DOHH2 (cell line): ENCODE results near the gene NFIX.

ENCODE experiments used
- H3F3A ChIP-seq: fragments of 200-600 bp; sonication (generic), shearing (Covaris generic); 2 replicates; pipeline ENCODE4 v1.6.0; 2016; ENCODE audit warnings: antibody characterized with exemption, mild to moderate bottlenecking; ENCODE audit not compliant: control insufficient read depth, insufficient read depth
- H3K27ac ChIP-seq: fragments of 200-600 bp; sonication (generic); 2 replicates; pipeline ENCODE4 v1.5.1; 2014; ENCODE audit warnings: low read depth, mild to moderate bottlenecking, low read length, moderate library complexity
- H3K27me3 ChIP-seq: fragments of 200-600 bp; sonication (generic); 2 replicates; pipeline ENCODE4 v1.6.1; 2014; ENCODE audit warnings: mild to moderate bottlenecking, low read length, mixed read lengths; ENCODE audit not compliant: control insufficient read depth
- H3K36me3 ChIP-seq: fragments of 200-600 bp; sonication (generic); 2 replicates; pipeline ENCODE4 v1.6.1; 2014; ENCODE audit warnings: mild to moderate bottlenecking, low read length, moderate library complexity, mixed read lengths; ENCODE audit not compliant: control insufficient read depth
- H3K4me1 ChIP-seq: fragments of 200-600 bp; sonication (generic); 2 replicates; pipeline ENCODE4 v1.6.1; 2014; ENCODE audit warnings: mild to moderate bottlenecking, low read length, mixed read lengths; ENCODE audit not compliant: control insufficient read depth
- H3K4me2 ChIP-seq: fragments of 200-600 bp; sonication (generic); 2 replicates; pipeline ENCODE4 v1.6.0; 2014; ENCODE audit warnings: mild to moderate bottlenecking, low read length, moderate library complexity
- H3K4me3 ChIP-seq: fragments of 200-600 bp; sonication (generic); 2 replicates; pipeline ENCODE4 v1.5.1; 2014; ENCODE audit warnings: mild to moderate bottlenecking, low read length, mixed read lengths
- H3K79me2 ChIP-seq: fragments of 200-600 bp; sonication (generic); 2 replicates; pipeline ENCODE4 v1.6.1; 2014; ENCODE audit warnings: mild to moderate bottlenecking, low read length, mixed read lengths; ENCODE audit not compliant: control insufficient read depth
- H3K9me2 ChIP-seq: fragments of 200-600 bp; sonication (generic); replicated peaks from 2 replicates; pipeline ENCODE4 v1.6.1; 2014; ENCODE audit warnings: mild to moderate bottlenecking, low read length, mixed read lengths; ENCODE audit not compliant: control insufficient read depth
- H3K9me3 ChIP-seq: fragments of 200-600 bp; sonication (generic); 2 replicates; pipeline ENCODE4 v1.6.1; 2014; ENCODE audit warnings: antibody characterized with exemption, low read length, mixed read lengths; ENCODE audit not compliant: control insufficient read depth, insufficient read depth
- H4K20me1 ChIP-seq: fragments of 200-600 bp; sonication (generic); 2 replicates; pipeline ENCODE4 v1.6.0; 2014; ENCODE audit warnings: low read depth, mild to moderate bottlenecking, antibody characterized with exemption, low read length, moderate library complexity; ENCODE audit not compliant: control insufficient read depth, insufficient read depth
- EZH2phosphoT487 ChIP-seq: fragments of 200-600 bp; sonication (generic); IDR thresholded peaks from 2 replicates; pipeline ENCODE4 v1.6.1; 2017; ENCODE audit warnings: borderline replicate concordance, mild to moderate bottlenecking, antibody characterized with exemption, low read length, moderate library complexity, mixed read lengths
- TF ChIP-seq, protein P1 (sequence below): fragments of 200-600 bp; sonication (generic); IDR thresholded peaks from one replicate; pipeline ENCODE4 v1.5.1; 2014; ENCODE audit warnings: antibody characterized with exemption, mild to moderate bottlenecking, low read depth, low read length; ENCODE audit not compliant: poor library complexity, severe bottlenecking

The NFIX gene

DNA sequence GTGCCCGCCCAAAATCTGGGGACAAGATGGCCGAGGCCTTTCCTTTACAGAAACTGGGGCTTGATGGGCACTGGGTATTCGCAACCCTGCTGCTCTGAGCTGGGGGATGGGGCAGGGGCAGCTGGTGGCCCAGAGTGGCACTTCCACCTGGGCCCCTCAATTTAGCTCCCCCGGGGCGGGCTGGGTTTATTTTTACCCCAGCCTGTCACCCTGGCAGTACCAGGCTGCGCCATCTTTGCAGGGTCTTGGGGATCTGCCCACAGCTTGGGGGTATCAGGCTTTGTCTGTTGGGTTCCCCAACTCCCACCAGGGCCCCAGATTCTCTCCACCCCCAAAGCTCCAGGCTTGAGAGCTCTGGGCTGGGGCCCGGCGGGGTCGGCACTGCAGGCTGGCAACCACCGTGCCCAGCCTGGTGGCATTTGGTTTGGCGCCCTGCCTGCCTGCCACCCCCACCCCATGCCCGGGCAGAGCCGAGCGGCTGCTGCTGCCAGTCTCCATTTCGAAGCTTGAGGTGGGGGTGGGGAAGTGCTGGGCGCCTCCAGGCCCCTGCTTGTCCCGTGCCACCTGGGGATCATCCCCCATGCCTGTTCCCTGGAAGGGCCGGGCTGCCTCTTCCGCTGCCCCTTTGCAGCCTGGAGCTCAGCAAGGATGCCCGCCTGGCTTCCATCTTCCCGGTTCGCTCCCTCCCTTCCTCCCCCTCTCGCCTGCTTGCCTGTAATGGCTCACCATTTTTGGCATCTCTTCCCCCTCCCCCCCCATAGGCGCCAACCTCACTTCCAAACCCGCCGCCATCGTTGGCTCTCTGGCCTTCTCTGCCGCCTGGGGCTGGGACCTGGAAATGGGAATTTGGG lies 11.4 kb downstream of the NFIX start:
- H3K9me2 ChIP-seq, result no peaks in the 10 kb centered on the region
- H3K9me3 ChIP-seq, result no peaks in the 10 kb centered on the region
- H3F3A ChIP-seq, result no peaks in the 10 kb centered on the region
- no peaks in the 10 kb centered on the region; the same call in 1 of the 2 replicates for H3K27me3 ChIP-seq
- no peaks in the 10 kb centered on the region for H3K79me2 ChIP-seq
- no peaks in the 10 kb centered on the region for H3K4me1 ChIP-seq
- H3K4me3 ChIP-seq, result no peak overlapping the region
- H3K36me3 ChIP-seq, result no peaks in the 10 kb centered on the region
- no peak overlapping the region for H3K27ac ChIP-seq
- no peaks in the 10 kb centered on the region for H4K20me1 ChIP-seq
- no peak overlapping the region for H3K4me2 ChIP-seq
- TF ChIP-seq EZH2phosphoT487, result no peak
- TF ChIP-seq, protein P1, sequence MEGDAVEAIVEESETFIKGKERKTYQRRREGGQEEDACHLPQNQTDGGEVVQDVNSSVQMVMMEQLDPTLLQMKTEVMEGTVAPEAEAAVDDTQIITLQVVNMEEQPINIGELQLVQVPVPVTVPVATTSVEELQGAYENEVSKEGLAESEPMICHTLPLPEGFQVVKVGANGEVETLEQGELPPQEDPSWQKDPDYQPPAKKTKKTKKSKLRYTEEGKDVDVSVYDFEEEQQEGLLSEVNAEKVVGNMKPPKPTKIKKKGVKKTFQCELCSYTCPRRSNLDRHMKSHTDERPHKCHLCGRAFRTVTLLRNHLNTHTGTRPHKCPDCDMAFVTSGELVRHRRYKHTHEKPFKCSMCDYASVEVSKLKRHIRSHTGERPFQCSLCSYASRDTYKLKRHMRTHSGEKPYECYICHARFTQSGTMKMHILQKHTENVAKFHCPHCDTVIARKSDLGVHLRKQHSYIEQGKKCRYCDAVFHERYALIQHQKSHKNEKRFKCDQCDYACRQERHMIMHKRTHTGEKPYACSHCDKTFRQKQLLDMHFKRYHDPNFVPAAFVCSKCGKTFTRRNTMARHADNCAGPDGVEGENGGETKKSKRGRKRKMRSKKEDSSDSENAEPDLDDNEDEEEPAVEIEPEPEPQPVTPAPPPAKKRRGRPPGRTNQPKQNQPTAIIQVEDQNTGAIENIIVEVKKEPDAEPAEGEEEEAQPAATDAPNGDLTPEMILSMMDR, result no peak

- H3K9me2 ChIP-seq, result no peaks in the 10 kb centered on the region
- H3K9me3 ChIP-seq, result no peaks in the 10 kb centered on the region
- H3K4me1 ChIP-seq, result no peaks in the 10 kb centered on the region
- no peaks in the 10 kb centered on the region for H3F3A ChIP-seq
- H3K4me2 ChIP-seq, result no peak overlapping the region
- TF ChIP-seq, protein P1, result no peak
- TF ChIP-seq EZH2phosphoT487, result no peak
- H3K4me3 ChIP-seq, result no peak overlapping the region
- H3K79me2 ChIP-seq, result no peaks in the 10 kb centered on the region
- H3K27me3 ChIP-seq, result no peaks in the 10 kb centered on the region; the same call in none of the 2 replicates
- no peaks in the 10 kb centered on the region for H4K20me1 ChIP-seq
- H3K36me3 ChIP-seq, result no peaks in the 10 kb centered on the region
- H3K27ac ChIP-seq, result no peak overlapping the region
Observed at GRCh38 chr19:13007292-13008045, 12.2 kb downstream of the NFIX start.

DNA sequence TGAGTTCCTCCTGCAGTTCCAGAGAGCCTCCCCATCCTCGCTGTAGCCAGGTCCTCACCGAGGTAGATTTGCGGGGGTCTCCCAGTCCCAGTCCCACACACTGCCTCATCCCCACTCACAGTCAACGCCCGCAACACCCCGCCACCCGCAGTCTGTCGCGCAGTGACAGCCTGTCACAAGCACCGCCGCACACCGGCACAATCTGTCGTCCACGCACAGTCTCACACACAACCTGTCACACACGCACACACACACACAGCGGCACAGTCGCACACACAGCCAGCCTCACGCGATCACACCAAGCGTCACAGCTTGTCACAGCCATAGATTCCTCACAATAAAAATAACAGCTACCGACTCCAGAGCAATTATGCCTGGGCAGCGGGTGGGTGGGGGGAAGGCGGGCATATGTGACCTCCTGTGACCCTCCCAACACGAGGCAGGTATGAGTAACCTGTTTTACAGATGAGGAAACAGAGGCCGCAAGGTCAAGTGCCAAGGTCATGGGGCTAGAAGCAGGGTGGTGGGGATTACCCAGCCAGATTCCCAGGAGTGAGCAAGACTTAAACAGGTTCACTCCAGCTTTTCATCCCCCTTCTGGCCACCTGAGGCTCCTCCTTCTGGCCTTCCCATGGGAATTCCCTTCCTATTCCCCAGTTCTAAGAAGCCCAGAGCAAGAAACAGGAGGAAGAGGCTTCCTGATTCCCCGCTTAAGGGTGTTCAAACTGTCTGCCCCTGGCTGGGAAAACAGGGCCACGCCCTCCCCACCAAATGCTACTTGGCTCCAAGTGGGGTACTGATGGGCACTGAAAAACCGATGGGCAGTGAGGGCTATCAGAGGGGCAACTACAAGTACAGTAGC lies 13.9 kb downstream of the NFIX start:
- H3K27me3 ChIP-seq, result peaks cover 16% of the 10 kb centered on the region
- TF ChIP-seq, protein P1, result no peak
- no peak for TF ChIP-seq EZH2phosphoT487
- H3K36me3 ChIP-seq, result no peaks in the 10 kb centered on the region
- H3K9me3 ChIP-seq, result no peaks in the 10 kb centered on the region
- H3K27ac ChIP-seq, result no peak overlapping the region
- H3K79me2 ChIP-seq, result no peaks in the 10 kb centered on the region
- H3K4me2 ChIP-seq, result no peak overlapping the region
- H3K4me1 ChIP-seq, result no peaks in the 10 kb centered on the region
- no peaks in the 10 kb centered on the region for H3K9me2 ChIP-seq
- H4K20me1 ChIP-seq, result no peaks in the 10 kb centered on the region
- H3F3A ChIP-seq, result no peaks in the 10 kb centered on the region
- H3K4me3 ChIP-seq, result no peak overlapping the region
